HG03575 (cell line): ENCODE results near the gene TTLL11.
"Not testable (repeated sequence)": the region's sequence is repeated elsewhere in the genome, so short reads cannot be mapped to it uniquely, and the experiment has no call there.

Source experiments
- ATAC-seq: cut with Tn5 transposase; IDR thresholded peaks from one replicate; pipeline ENCODE4 v1.9.1; 2021; ENCODE audit not compliant: unreplicated experiment, insufficient number of reproducible peaks, low FRiP score; ENCODE audit errors: extremely low read depth

TTLL11 gene

DNA sequence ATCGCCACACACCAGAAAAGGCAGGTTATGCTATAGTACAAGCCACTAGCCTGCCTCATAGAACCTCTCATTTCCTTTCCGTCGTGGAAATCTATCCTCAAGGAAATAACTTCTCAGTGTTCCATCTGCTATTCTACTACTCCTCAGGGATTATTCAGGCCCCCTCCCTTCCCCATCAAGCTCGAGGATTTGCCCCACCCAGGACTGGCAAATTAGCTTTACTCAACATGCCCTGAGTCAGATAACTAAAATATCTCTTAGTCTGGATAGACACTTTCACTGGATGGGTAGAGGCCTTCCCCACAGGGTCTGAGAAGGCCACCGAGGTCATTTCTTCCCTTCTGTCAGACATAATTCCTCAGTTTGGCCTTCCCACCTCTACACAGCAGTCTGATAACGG, 298.8 kb downstream of the TTLL11 start:
- not testable (repeated sequence) for ATAC-seq

- not testable (repeated sequence) for ATAC-seq
Measured at GRCh38 chr9:121792476-121792875, 300.6 kb downstream of the TTLL11 start.

DNA sequence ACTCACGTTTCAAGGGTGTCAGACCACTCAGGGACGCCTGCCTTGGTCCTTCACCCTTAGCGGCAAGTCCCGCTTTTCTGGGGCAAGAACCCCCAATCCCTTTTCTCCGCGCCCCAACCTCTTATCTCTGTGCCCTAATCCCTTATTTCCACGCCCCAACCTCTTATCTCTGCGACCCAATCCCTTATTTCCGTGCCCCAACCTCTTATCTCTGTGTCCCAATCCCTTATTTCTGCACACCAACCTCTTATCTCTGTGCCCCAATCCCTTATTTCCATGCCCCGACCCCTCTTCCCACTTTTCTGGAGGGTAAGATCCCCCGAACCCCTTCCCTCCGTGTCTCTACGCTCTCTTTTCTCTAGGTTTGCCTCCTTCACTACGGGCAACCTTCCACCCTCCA, 302.3 kb downstream of the TTLL11 start:
- ATAC-seq = no peak

- no peak for ATAC-seq
Measured at GRCh38 chr9:121788686-121789366, 304.3 kb downstream of the TTLL11 start.

DNA sequence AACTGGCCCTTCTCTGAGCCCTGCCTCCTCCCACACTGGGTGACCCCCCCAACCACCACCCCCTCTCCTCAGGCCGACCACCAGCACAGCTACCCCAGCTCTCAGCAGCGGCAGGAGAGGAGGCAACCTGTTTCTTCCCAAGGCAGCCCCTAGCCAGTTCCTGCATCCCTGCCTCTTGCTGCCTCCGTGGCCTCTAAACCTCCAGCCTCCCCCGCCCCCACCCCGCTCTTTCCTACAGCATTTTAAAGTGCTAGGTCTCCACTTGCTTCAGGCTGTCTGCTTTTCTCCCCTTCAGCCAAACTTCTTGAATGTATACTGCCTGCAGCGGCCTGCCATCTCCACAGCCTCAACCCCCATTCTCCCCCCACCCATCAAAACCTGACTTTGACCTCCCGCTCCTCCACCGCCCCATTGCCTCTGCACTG, 306.1 kb downstream of the TTLL11 start:
- no peak for ATAC-seq

DNA sequence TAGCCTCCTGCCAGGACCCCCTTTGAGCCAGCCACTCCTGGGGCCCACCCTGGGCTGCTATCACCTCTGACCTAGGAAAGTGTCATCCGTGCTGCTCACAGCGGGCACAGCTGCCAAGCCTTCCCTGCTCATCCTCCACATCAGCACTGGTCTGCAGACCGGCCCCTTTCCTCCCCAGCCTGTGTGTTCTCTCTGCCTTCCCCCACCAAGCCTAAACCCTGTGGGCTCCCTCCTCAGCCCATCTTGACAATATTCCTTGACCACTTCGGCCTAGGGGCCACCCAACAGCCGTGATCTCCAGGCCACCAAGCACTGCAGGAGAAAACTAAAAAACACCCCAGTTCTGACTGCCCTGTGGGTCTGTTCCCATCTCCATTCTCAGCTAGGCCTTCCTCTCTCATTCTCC, 306.6 kb downstream of the TTLL11 start:
- ATAC-seq = no peak

- no peak for ATAC-seq
Measured at GRCh38 chr9:121785673-121786542, 307.2 kb downstream of the TTLL11 start.

- no peak for ATAC-seq
Measured at GRCh38 chr9:121784731-121785411, 308.2 kb downstream of the TTLL11 start.

GRCh38 chr9:121783521-121784507, 309.3 kb downstream of the TTLL11 start:
- ATAC-seq = no peak

DNA sequence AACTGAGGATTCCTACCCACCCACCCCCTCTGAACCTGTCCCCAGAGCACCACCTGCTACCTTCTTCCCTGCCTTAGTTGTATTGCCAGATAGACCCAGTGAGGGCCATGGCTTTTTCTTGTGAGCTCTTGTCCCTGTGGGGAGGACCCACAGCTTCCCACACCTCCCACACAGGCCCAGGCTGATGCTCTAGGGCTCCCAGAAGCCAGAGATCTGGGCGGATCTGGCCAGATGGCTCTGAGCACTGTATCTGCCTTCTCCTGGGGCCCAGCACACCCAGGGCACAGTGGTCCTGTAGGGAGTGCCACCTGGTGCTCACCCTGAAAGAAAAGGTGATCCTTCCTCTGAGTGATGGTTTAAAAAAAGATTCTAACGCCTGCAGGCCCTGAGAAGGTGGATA, 310.0 kb downstream of the TTLL11 start:
- ATAC-seq = no peak

DNA sequence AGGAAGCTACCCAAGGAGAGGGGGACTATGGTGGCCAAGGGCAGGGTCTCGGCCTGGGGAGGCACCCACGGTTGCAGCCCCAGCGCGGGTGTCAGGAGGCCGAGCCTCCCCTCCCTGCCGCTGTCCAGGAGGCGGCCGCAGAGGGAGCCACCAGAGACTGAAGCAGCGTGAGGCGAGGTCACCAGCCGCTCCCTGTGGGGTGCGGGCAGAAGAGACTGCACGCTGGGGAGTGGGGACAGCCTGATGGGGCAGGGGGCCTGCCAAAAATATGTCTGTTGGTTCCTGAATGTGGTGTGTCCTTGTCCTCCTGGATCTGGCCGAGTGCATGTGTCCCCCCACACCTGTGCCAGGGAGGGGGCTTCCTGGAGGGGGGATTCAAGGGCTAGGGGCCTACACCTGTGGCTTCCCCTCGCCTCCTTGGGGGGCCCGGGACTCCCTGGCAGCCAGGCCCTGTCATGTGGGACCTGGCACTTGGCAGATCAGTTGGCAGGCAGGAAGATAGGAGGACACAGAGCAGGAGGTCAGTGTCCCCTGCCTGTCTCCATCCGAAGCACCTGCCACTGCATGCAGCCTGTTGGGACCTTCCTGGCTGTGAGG, 310.5 kb downstream of the TTLL11 start:
- no peak for ATAC-seq

DNA sequence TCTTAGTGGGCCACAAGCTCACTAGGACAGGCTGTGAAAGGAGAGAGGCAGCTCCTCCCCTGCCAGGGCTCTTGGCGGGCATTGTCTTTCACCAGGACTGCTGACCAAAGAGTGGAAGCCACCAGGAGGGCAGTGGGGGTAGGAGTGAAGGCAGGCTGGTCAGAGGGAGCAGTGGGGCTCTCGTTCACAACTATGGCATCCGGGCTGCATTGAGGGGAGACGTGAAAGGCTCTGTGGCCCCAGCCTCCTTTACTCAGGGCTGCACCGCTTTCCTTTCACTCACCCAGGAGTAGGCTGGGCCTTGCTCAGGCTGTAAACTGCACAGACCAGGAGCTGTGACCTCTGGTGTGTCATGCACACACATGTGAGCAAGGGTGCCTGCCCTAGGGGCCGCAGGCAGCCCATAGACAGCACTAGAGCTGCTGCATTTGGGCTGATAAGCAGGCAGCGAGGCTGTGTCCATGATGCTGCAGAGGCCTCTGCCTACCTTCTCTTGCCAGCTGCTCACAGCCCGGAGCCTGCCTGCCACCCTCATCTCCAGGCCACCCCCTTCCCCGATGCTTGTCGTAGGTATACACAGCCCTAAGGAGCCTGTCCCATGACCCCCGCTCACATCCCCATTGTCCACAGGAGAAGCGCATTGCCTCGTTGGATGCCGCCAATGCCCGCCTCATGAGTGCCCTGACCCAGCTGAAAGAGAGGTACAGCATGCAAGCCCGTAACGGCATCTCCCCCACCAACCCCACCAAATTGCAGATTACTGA, 311.2 kb downstream of the TTLL11 start:
- ATAC-seq = no peak

DNA sequence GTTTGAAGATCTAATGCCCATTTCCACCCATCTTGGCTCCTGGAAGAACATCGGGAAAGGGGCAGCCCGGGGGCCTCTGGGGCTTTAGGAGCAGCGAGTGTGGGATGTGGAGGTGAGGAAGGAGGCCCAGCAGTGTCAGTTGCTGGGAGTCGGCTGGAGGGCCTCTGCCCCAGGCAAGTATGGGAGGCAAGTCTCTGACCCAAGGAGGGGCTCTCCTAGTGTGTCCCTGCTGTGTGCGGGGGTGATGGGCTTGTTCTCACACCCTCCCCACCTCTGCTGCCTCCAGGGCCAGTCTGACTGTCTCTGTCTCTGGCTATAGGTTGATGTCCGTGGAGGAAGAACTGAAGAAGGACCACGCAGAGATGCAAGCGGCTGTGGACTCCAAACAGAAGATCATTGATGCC, 312.0 kb downstream of the TTLL11 start:
- ATAC-seq = no peak

DNA sequence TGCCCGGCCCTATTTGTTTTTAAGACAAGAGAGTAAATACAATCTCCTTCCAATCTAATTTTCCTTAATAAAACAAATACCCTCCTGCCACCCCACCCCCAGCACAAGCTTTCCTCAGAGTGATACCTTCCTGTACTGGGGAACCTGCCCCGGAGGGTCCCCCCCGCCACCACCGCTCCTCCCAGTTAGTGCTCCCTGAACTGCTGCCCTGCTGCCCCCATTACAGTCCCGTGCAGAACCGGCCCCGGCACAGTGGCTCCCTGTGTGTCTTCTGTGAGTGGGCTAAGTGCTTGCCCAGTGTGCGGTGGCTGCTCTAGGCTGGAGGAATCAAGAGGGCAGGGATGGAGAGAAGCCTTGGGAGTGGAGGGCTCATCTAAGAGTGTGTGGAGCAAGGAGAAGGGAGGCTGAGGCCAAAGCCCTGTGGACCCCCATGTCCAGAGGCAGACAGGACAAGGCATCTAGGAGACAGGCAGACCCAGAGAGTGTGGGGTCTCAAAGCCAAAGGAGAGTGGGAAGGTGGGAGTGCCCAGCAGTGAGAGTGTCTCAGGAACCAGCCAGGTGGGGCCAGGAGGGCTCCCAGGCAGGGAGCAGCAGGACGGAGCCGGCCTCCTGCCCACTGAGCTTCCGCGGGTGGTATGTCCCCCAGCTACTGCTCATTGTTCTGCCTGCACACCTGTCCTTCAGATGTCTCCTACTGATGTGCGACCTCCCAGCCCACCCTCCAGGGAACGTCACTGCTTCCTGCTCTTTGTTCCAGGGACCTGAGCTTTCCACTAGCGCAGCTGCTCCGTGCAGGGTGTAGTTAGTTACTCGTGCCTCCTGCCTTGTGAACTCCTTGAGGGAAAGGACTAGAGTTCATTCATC, 312.7 kb downstream of the TTLL11 start:
- ATAC-seq = no peak

- no peak for ATAC-seq
Measured at GRCh38 chr9:121779381-121780117, 313.6 kb downstream of the TTLL11 start.
